NCI-H146 treated with DMSO at 0.1 percent for 48 hours (cell line): ENCODE data around the gene ZCCHC7.

Source experiments
- DNase-seq: peaks from one replicate; lab custom pipeline; 2025; ENCODE audit not compliant: unreplicated experiment; lab: John Stamatoyannopoulos, UW

The ZCCHC7 gene

GRCh38 chr9:37398464-37399025 is 278.2 kb downstream of the ZCCHC7 start:
- DNase-seq: no peak

DNA sequence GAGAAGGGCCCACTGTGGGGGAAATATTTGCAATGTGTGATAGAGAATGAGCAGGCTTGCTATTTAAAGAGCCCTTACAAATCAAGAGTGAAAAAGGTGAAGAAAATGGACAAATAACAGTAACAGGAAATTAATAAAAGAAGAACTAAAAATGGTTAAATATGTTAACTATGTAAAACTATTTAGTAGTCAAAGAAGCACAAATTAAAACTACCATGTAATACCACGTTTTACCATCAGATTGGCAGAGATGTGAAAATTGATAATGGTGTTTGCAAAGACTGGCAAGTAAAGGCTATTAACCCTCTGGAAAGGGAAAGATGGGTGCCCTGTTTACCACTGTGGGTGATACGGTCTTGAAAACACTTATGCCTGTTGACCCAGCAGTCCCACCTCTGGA is 279.0 kb downstream of the ZCCHC7 start:
- no peak for DNase-seq

DNA sequence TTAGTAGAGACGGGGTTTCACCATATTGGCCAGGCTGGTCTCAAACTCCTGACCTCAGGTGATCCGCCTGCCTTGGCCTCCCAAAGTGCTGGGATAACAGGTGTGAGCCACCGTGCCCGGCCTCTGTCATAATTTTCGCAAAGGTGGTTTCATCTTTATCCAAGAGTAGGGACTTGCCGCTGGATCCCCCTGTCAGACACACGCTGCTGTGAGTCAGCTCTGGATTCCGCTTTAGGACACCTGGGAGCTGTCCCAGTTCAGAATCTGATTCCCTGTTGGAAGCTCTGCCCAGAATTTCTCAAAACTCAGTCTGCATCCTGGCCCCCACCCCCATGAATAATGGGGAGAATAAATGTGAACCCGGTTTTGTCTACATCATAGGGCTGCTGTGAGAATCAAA is 284.2 kb downstream of the ZCCHC7 start:
- no peak for DNase-seq

- DNase-seq: no peak
These were observed 285.0 kb downstream of the ZCCHC7 start for GRCh38 chr9:37405350-37405749.

- no peak for DNase-seq
These were observed 285.5 kb downstream of the ZCCHC7 start for GRCh38 chr9:37405764-37406380.

- no peak for DNase-seq
These were observed 286.4 kb downstream of the ZCCHC7 start for GRCh38 chr9:37406603-37407401.

DNA sequence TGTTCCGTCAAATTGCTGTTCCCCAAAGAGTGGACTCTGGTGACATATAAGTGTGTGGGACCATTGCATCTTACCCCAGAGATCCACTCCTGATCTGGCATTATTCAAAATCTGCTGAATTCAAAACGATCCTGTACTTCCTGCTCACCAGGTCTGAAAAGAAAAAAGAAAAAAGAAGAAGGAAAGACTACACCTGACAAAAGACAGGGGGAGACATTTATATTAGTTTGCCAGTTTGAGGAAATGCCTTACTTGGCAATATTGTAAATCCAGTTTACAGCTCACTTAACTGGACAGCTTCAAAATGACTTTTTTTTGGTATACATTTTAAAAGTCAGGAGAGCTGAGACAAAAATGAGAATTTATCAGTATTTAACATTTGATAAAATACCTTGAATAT is 287.1 kb downstream of the ZCCHC7 start:
- no peak for DNase-seq
